NK-92 treated with Interleukin-12 subunit alpha and Interleukin-12 subunit beta, amount 100 ng/mL, for 24 hours (cell line): ENCODE results near the gene MCF2L2.

Experiments
- DNase-seq: peaks from one replicate; lab custom pipeline; 2025; lab: John Stamatoyannopoulos, UW

MCF2L2 gene

GRCh38 chr3:183324083-183324482 lies 104.3 kb downstream of the MCF2L2 start:
- DNase-seq = no peak

- DNase-seq = no peak
Observed at GRCh38 chr3:183319371-183319770, 109.0 kb downstream of the MCF2L2 start.

GRCh38 chr3:183318877-183319276 lies 109.5 kb downstream of the MCF2L2 start:
- no peak for DNase-seq

GRCh38 chr3:183317886-183318865 lies 110.2 kb downstream of the MCF2L2 start:
- no peak for DNase-seq

DNA sequence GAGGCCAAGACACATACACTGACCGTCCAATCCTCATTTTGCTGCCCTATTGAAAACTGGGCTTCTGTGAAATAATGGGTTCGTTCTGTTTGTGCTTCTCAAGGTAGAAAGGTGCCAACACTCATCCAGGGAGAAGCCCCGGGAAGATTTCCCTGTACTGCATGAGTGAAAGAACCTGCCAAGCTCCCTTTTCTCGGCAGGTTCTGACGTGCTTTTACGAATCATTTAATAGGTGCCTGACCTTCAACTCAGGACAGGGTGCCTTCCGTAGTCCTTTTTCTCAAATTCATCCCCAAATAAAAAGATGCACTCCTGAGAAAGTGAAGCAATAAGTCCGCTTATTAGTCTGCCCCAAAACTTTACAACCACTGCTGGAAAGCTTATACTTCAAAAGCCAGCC lies 111.1 kb downstream of the MCF2L2 start:
- no peak for DNase-seq

DNA sequence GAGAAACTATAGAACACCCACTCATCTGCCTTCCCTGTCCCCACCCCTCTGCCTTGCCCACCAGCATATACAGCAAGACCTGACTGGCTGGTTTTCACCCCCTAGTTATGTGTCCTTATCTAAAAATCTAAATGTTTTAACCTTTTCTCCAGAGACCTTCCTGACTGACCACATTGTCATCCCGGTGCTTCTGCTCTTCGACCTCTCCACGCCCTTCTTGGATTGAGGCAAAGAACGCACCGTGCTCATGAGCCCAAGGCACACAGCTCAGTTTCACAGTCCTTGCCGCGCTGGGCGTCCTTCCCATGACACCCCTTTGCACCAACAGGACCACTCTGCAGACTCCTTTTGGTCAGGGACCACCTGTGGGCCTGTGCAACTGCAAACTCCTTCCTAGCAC lies 112.7 kb downstream of the MCF2L2 start:
- no peak for DNase-seq

DNA sequence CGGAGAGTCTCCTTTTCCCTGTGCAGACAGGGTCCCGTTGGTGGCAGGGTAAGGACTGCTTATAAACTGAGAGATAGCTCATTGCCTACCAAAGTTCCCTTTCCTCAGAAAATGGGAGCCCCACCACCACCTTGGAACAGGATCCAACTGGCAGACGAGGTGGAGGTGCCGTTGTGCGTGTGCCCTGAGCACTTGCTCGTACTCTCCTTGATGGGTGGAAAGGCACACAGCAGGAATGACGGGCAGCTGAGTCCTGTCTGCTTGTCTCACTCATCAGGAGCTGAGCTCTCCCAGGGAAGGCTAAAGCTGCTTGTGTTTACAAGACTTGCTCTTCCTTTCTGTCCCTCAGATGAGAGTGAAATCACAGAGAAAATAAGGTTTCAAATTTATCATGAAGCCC lies 114.7 kb downstream of the MCF2L2 start:
- no peak for DNase-seq

- no peak for DNase-seq
Observed at GRCh38 chr3:183313351-183313750, 115.1 kb downstream of the MCF2L2 start.

GRCh38 chr3:183312433-183312832 lies 116.0 kb downstream of the MCF2L2 start:
- no peak for DNase-seq

- DNase-seq = no peak
Observed at GRCh38 chr3:183310936-183311335, 117.5 kb downstream of the MCF2L2 start.

DNA sequence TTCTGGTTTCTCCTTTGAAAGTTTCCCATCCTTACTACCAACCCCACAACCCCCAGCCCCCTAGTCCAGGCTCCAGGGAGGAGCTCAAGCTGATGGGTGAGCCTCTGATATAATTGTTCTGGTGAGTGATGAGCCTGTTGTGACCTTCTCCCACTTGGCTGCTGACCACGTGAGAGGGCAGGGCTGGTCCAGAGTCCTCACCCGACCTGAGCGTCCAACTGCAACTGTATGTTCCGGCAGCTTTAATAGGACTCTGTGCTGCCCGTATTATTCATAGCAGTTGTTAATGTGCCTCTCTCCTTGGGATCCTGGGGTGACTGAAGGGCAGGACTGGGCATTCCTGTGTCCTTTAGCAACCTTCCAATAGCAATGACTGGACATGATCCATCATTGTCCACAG lies 119.1 kb downstream of the MCF2L2 start:
- no peak for DNase-seq

DNA sequence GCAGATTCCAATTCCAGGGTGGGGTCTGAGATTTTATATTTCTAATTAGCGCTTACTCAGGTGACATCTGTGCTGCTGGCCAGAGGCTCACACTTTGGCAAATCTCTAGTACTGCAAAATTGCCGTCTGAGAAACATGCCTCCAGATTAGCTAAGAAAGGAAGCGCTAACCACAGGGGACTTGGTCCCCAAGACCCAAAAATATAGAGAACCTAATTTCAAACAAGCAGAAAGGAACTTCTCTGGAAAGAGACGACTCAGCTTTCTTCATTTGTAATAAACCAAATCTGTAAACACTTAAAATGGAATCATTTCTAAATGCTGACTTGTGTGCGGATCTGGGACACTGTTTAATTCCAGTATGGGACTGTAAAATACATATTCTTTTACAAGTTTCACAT lies 119.7 kb downstream of the MCF2L2 start:
- no peak for DNase-seq

DNA sequence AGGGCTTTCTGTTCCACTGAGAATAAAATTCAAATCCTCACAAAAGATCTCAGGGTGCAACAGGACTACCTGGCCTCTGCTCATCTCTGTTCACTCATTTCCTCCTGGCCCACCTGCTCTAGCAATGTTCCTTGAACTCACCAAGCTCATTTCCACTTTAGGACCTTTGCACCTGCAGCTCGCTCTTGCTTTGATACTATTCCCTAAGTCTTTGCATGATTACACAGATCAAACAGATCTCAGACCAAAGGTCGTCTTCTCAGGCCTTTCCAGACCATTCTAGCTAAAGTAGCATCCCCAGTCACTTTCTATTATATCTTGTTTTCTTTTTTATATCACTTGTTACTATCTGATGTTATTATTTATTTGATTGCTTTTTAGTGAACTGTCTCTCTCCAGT lies 120.7 kb downstream of the MCF2L2 start:
- no peak for DNase-seq

GRCh38 chr3:183306798-183307671 lies 121.4 kb downstream of the MCF2L2 start:
- DNase-seq = peak; percentile 17

DNA sequence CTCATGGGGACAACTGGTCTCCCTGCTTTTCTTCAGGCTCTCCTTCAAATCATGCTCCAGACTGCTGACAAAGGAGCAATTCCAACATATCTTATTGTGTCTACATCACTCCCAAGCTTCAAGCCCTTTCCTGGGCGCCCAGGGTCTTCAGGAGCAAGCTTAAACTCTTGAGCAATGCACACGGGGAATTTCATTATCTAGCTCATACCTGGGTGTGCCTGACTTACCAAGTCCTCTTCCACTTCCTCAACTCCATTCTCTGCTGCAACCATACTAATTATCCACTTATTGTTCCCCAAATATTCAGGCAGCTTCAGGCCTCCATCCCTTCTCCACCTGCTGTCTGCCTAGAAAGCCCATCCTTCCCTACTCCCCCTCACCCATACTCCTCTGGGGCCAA lies 124.7 kb downstream of the MCF2L2 start:
- no peak for DNase-seq

DNA sequence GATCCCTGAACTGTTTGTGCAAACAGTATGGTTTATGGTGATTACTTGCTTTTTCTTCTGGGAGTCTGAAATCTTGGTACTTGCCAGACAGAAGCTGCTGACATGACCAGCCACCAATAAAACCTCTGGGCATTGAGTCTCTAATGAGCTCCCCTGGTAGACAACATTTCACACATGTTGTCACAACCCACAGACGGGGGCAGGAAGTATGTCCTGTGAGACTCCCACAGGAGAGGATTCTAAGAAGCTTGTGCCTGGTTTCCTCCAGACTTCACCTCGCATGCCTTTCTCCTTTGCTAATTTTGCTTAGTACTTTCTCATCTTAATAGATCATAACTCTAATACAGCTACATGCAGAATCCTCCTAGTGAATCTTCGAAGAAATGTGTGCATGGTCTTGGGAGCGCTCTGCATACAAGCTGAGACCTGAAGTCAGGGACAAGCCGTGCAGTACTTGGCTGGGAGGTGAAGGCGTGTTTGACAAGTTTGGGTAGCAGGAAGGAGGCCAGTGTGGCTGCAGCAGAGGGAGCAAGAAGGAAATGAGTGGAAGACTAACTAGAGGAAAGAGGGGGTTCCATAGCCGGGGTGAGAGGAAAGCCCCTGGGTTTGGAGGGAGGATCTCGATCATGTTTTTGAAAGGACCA lies 126.4 kb downstream of the MCF2L2 start:
- peak; percentile 15 for DNase-seq

- no peak for DNase-seq
Observed at GRCh38 chr3:183300996-183301562, 127.3 kb downstream of the MCF2L2 start.

DNA sequence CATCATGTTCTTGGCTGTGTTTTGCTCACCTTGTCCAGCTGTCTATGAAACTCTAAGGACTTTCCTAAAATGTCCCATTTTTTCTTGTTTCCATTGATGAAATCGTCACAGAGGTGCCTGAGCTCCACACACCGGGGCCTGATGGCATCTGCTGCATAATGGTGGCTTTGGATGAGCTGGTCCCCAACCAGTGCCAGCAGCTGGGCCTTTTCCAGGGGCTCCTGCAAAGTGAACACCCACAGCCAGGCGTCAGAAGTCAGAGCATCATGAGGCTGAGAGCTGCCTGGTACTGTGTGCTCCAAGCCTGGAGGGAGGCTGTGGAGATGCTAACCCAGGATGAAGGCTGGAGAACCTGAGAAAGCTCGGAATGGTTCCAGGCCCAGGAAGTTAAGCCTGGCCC lies 128.4 kb downstream of the MCF2L2 start:
- DNase-seq = no peak

- DNase-seq = no peak
Observed at GRCh38 chr3:183298701-183299153, 129.7 kb downstream of the MCF2L2 start.

GRCh38 chr3:183296944-183297343 lies 131.5 kb downstream of the MCF2L2 start:
- no peak for DNase-seq

DNA sequence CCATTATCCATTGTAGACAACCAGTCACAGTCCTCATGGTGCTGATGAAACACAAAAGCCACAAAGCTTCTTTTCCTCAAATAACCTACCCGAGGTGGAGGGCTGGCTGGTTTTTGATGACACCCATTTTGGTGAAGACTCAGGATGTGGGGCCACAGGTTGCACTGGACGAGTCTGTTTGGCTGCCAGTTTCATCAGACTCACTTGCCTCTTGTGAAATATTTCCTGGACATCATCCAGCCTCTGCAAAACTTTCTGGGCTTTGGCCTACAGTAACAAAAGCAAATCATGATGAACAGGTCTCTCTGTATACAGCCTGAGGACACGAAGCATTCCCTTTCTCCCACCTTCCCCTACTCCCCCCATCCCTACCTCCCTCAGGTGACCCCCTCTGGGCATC lies 133.2 kb downstream of the MCF2L2 start:
- peak; percentile 51 for DNase-seq

DNA sequence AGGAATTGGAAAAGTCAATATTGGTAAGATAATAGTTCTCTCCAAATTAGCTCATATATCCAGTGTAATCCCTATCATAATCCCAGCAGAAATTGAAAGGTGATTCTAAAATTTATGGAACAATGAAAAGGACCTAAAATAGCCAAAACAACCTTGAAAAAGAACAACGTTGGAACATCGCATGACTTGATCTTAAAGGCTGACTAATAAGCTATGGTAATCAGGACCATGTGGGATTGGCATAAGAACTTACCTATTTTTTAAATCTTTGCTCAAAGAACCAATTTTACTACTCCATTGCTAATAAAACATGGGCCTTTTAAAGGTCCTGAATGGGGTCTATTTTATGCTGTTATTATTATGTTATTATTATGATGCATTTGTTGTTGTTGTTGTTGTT lies 134.5 kb downstream of the MCF2L2 start:
- no peak for DNase-seq
